Measurements from ENCODE around the gene SMAD9. TPM values are rescaled to one million over a fixed set of nuclear protein-coding genes. Genes with fewer than 3 reads are reported as not detected.

SMAD9 gene
- total RNA-seq, 1 donor from 2014 or later, result 0.26 TPM

GRCh38 chr13:36905944-36906343, 14.1 kb downstream of the SMAD9 start:
- no peak overlapping the region for H3K27ac Mint-ChIP-seq (ENCODE audit: unreplicated experiment)
- H3K36me3 Mint-ChIP-seq (ENCODE audit: low read depth, unreplicated experiment), result no peaks in the 10 kb centered on the region
- H3K9me3 Mint-ChIP-seq (ENCODE audit: unreplicated experiment), result no peaks in the 10 kb centered on the region
- H3K4me1 Mint-ChIP-seq (ENCODE audit: unreplicated experiment), result peaks cover 6% of the 10 kb centered on the region
- no peak for TF ChIP-seq CTCF (IDR thresholded peaks at IDR 0.05; ENCODE audit: unreplicated experiment)
- no peak for DNase-seq (ENCODE audit: low spot score)
- H3K4me3 Mint-ChIP-seq (ENCODE audit: unreplicated experiment), result no peak overlapping the region
- H3K27me3 Mint-ChIP-seq (ENCODE audit: unreplicated experiment), result peaks cover 1% of the 10 kb centered on the region

GRCh38 chr13:36903925-36904595, 16.0 kb downstream of the SMAD9 start:
- Mint-ChIP-seq H3K27ac (ENCODE audit: unreplicated experiment) (no peak overlapping the region), H3K27me3 (ENCODE audit: unreplicated experiment) (peaks cover 4% of the 10 kb centered on the region), H3K4me3 (ENCODE audit: unreplicated experiment) (no peak overlapping the region)

GRCh38 chr13:36897054-36897616, 22.9 kb downstream of the SMAD9 start:
- H3K4me1 Mint-ChIP-seq (ENCODE audit: unreplicated experiment), result no peaks in the 10 kb centered on the region

More at GRCh38 chr13:36903925-36904595, 16.0 kb downstream of the SMAD9 start:
- Mint-ChIP-seq H3K36me3 (ENCODE audit: low read depth, unreplicated experiment) (no peaks in the 10 kb centered on the region), H3K4me1 (ENCODE audit: unreplicated experiment) (no peaks in the 10 kb centered on the region), H3K9me3 (ENCODE audit: unreplicated experiment) (no peaks in the 10 kb centered on the region)
- TF ChIP-seq CTCF (IDR thresholded peaks at IDR 0.05; ENCODE audit: unreplicated experiment), result no peak
- no peak for DNase-seq (ENCODE audit: low spot score)

GRCh38 chr13:36891752-36892151, 28.3 kb downstream of the SMAD9 start:
- no peak for DNase-seq (ENCODE audit: low spot score)
- peaks cover 4% of the 10 kb centered on the region for H3K9me3 Mint-ChIP-seq (ENCODE audit: unreplicated experiment)
- peaks cover 7% of the 10 kb centered on the region for H3K4me1 Mint-ChIP-seq (ENCODE audit: unreplicated experiment)
- H3K27me3 Mint-ChIP-seq (ENCODE audit: unreplicated experiment), result no peaks in the 10 kb centered on the region
- no peak for TF ChIP-seq CTCF (IDR thresholded peaks at IDR 0.05; ENCODE audit: unreplicated experiment)
- no peak overlapping the region for H3K4me3 Mint-ChIP-seq (ENCODE audit: unreplicated experiment)
- no peaks in the 10 kb centered on the region for H3K36me3 Mint-ChIP-seq (ENCODE audit: low read depth, unreplicated experiment)
- H3K27ac Mint-ChIP-seq (ENCODE audit: unreplicated experiment), result no peak overlapping the region

More at GRCh38 chr13:36897054-36897616, 22.9 kb downstream of the SMAD9 start:
- Mint-ChIP-seq H3K36me3 (ENCODE audit: low read depth, unreplicated experiment) (no peaks in the 10 kb centered on the region), H3K4me3 (ENCODE audit: unreplicated experiment) (no peak overlapping the region), H3K9me3 (ENCODE audit: unreplicated experiment) (no peaks in the 10 kb centered on the region), H3K27ac (ENCODE audit: unreplicated experiment) (no peak overlapping the region), H3K27me3 (ENCODE audit: unreplicated experiment) (peaks cover 3% of the 10 kb centered on the region)
- no peak for TF ChIP-seq CTCF (IDR thresholded peaks at IDR 0.05; ENCODE audit: unreplicated experiment)
- DNase-seq (ENCODE audit: low spot score), result no peak

GRCh38 chr13:36888645-36889044, 31.4 kb downstream of the SMAD9 start:
- Mint-ChIP-seq H3K4me1 (ENCODE audit: unreplicated experiment) (peaks cover 7% of the 10 kb centered on the region), H3K9me3 (ENCODE audit: unreplicated experiment) (peaks cover 4% of the 10 kb centered on the region), H3K36me3 (ENCODE audit: low read depth, unreplicated experiment) (no peaks in the 10 kb centered on the region), H3K4me3 (ENCODE audit: unreplicated experiment) (no peak overlapping the region), H3K27ac (ENCODE audit: unreplicated experiment) (no peak overlapping the region), H3K27me3 (ENCODE audit: unreplicated experiment) (no peaks in the 10 kb centered on the region)
- DNase-seq (ENCODE audit: low spot score), result no peak
- no peak for TF ChIP-seq CTCF (IDR thresholded peaks at IDR 0.05; ENCODE audit: unreplicated experiment)

All from endothelial cell (in vitro differentiated cells).